Measurements from ENCODE around the gene ARHGEF7. TPM values are rescaled to one million over a fixed set of nuclear protein-coding genes. Genes with fewer than 3 reads are reported as not detected.

Gene ARHGEF7
- total RNA-seq, 2 donors from 2014 or later, result 57.9 to 97.3 TPM

- no peak overlapping the region for H3K4me3 ChIP-seq
- no peaks in the 10 kb centered on the region for H3K9me3 ChIP-seq
- no peak for DNase-seq (ENCODE audit: low spot score)
- peak overlapping the region; percentile 34 to 83 for H3K27ac ChIP-seq
- intact Hi-C loops (cut with DNase I), result no loop called here
- H3K27me3 ChIP-seq (replicated peaks; ENCODE audit: insufficient read depth), result no peaks in the 10 kb centered on the region
- WGBS, result 88% methylated on average over 8 of the region's 8 CpGs
- H3K4me1 ChIP-seq (replicated peaks), result no peaks in the 10 kb centered on the region
- no peak for TF ChIP-seq POLR2A (IDR thresholded peaks at IDR 0.05)
- TF ChIP-seq POLR2AphosphoS5 (IDR thresholded peaks at IDR 0.05), result no peak
- no peak for TF ChIP-seq CTCF (IDR thresholded peaks at IDR 0.05)
- H3K36me3 ChIP-seq, result no peaks in the 10 kb centered on the region
Measured at GRCh38 chr13:111242585-111242984, 127.5 kb downstream of the ARHGEF7 start.

DNA sequence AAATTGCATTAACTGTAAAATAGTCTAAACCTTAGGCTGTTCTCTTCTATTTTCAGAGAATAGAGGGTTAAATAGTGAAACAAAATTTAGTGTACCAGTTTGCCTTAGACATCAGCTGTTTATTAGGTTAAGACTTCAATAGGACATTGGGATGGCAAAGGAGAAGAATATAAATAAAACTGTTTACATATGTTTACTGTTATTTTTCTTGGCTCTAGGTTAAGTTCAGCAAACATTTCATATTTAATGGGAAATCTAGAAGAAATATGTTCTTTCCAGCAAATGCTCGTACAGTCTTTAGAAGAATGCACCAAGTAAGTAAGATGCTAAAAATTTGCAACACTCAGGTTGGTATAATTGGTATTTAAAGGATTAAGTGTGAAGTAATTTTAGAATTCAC is 128.9 kb downstream of the ARHGEF7 start:
- Histone ChIP-seq H3K27me3 (replicated peaks; ENCODE audit: insufficient read depth) (no peaks in the 10 kb centered on the region), H3K9me3 (no peaks in the 10 kb centered on the region), H3K4me3 (no peak overlapping the region), H3K36me3 (no peaks in the 10 kb centered on the region), H3K27ac (peak overlapping the region; percentile 49 to 83), H3K4me1 (replicated peaks) (peaks cover 10% of the 10 kb centered on the region)
- DNase-seq (ENCODE audit: low spot score), result no peak
- TF ChIP-seq POLR2A (IDR thresholded peaks at IDR 0.05) (no peak), POLR2AphosphoS5 (IDR thresholded peaks at IDR 0.05) (peak; percentile 51)
- WGBS, result 48% methylated on average over 1 of the region's 1 CpG
- intact Hi-C loops (cut with DNase I), result no loop called here

- WGBS, result 49% methylated on average over 11 of the region's 11 CpGs
- Histone ChIP-seq H3K9me3 (no peaks in the 10 kb centered on the region), H3K27me3 (replicated peaks; ENCODE audit: insufficient read depth) (no peaks in the 10 kb centered on the region), H3K4me1 (replicated peaks) (peaks cover 15% of the 10 kb centered on the region), H3K36me3 (no peaks in the 10 kb centered on the region), H3K4me3 (no peak overlapping the region), H3K27ac (peak overlapping the region; percentile 68 to 83)
- intact Hi-C loops (cut with DNase I), result loop anchor here (5.0 kb wide), 1 partner anchor 37 kb away; no protein-coding TSS in a partner anchor
- peak; percentile 32 for DNase-seq (ENCODE audit: low spot score)
- no peak for TF ChIP-seq POLR2A (IDR thresholded peaks at IDR 0.05)
- peak; percentile 73 for TF ChIP-seq POLR2AphosphoS5 (IDR thresholded peaks at IDR 0.05)
Measured at GRCh38 chr13:111245576-111246384, 130.7 kb downstream of the ARHGEF7 start.

DNA sequence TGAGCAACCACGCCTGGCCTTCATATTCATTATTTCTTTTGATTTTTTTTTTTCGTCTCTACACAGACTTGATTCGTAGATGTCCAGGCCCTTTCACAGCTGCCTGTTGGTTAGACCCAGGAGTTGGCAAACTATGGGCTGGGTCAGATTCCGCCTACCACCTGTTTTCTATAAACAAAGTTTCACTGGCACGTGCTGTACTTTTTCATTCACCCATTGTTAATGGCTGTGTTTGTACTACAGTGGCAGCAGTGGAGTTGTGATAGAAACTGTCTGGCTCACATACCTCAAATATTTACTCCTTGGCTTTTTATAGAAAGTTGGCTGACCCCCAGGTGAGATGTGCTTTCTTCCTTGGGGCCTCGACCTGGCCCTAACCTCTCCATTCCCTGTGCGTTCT is 132.4 kb downstream of the ARHGEF7 start:
- no peak for TF ChIP-seq CTCF (IDR thresholded peaks at IDR 0.05)
- peak; percentile 96 for TF ChIP-seq POLR2AphosphoS5 (IDR thresholded peaks at IDR 0.05)
- intact Hi-C loops (cut with DNase I), result loop anchor here (5.0 kb wide), 1 partner anchor 35 kb away; no protein-coding TSS in a partner anchor

GRCh38 chr13:111248822-111249221 is 133.7 kb downstream of the ARHGEF7 start:
- intact Hi-C loops (cut with DNase I), result loop anchor here (5.0 kb wide), 1 partner anchor 33 kb away; no protein-coding TSS in a partner anchor
- peak overlapping the region; percentile 45 to 83 for H3K27ac ChIP-seq
- 63% methylated on average over 3 of the region's 3 CpGs for WGBS
- H3K36me3 ChIP-seq, result no peaks in the 10 kb centered on the region
- no peaks in the 10 kb centered on the region for H3K9me3 ChIP-seq
- DNase-seq (ENCODE audit: low spot score), result no peak
- peaks cover 15% of the 10 kb centered on the region for H3K4me1 ChIP-seq (replicated peaks)
- TF ChIP-seq POLR2AphosphoS5 (IDR thresholded peaks at IDR 0.05) (no peak), CTCF (IDR thresholded peaks at IDR 0.05) (no peak), POLR2A (IDR thresholded peaks at IDR 0.05) (no peak)
- H3K27me3 ChIP-seq (replicated peaks; ENCODE audit: insufficient read depth), result no peaks in the 10 kb centered on the region
- no peak overlapping the region for H3K4me3 ChIP-seq

More for the DNA sequence above, 132.4 kb downstream of the ARHGEF7 start:
- H3K4me3 ChIP-seq, result no peak overlapping the region
- no peaks in the 10 kb centered on the region for H3K9me3 ChIP-seq
- no peaks in the 10 kb centered on the region for H3K36me3 ChIP-seq
- 29% methylated on average over 7 of the region's 7 CpGs for WGBS
- H3K27ac ChIP-seq, result peak overlapping the region; percentile 68 to 83
- DNase-seq (ENCODE audit: low spot score), result peak; percentile 88
- H3K4me1 ChIP-seq (replicated peaks), result peaks cover 15% of the 10 kb centered on the region
- H3K27me3 ChIP-seq (replicated peaks; ENCODE audit: insufficient read depth), result no peaks in the 10 kb centered on the region
